ENCODE data around the gene ARHGAP11B.
"Not testable (repeated sequence)": the region's sequence is repeated elsewhere in the genome, so short reads cannot be mapped to it uniquely, and the experiment has no call there.

The ARHGAP11B gene

DNA sequence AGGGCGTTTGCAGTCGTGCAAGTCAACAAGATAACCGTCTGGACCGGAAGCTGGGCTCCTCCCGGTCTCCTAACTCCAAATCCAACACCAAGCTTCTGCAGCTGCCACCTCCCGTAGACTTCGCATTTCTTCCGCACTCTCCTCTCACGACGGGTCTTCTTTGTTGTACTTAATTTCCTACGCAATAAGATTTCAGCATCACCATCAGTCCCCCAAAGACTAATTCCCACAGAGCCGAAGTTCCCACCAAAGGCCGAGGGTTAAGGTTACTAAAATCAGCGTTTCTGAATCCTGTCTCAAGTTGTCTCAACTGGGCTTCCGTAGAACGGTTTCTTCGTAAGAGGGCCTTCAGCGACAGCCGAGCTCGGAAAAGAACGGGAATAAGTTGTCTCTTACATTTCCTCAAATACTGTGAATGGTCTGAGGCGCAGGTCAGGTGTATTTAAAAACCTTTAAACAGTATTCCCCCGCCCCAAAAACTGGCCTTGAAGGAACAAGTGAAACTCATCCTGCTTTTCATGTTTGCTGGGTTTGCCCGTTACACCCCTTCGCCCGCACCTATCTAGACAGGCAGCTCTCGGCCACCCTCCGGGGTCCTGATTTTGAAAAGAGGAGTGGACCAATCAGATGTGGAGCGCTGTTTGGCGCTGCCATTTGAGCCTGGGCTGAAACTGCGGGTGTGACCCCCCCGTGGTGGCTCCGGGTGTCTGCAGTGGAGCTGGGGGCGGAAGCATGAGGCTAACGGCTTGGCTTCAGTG, at the start of gene ARHGAP11B:
Gene ARHGAP11B (plus strand): TSS at position 693 of the 758 bp plus-strand sequence.
- H3K4me3 Mint-ChIP-seq = peak within 1 kb of the TSS; percentile 99
- H3K27me3 Mint-ChIP-seq, CTCF ChIA-PET, H3K9me3 Mint-ChIP-seq, POLR2A ChIA-PET: not testable (repeated sequence)
- H3K4me1 Mint-ChIP-seq = peaks cover 21% of the 10 kb centered on the region
- peaks cover 16% of the 10 kb centered on the region for H3K36me3 Mint-ChIP-seq (ENCODE audit: low read depth)
- H3K27ac Mint-ChIP-seq = peak within 1 kb of the TSS; percentile 96
- peak; percentile 97 for DNase-seq

DNA sequence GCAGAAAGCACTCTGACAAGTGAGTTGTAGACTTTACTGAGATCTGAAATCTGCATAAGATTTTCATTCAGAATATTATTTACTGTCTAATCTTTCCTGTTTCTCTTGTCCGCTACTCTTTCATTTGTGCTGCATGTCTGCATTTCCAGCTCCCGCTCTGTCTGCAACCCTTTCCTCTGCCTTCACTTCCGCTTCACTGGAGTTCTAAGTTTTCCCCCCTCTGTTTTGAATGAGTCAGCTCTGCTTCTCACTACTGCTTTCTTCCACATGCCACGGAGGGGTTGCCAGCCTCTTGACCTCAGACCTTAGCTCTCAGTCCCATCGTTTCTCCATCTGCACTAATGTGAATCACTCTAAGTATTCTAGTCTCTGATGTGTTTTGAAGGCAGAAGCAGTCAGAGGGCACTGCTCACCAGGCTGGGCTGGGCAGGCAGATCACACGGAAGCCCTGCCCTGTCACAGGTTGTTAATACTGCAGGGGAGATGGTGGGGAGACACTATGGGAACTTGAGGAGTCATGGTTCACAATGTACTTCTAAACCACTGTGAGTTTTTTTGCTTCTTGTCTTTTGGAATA, 46.4 kb upstream of the ARHGAP11B start:
- POLR2A ChIA-PET; DNase-seq; CTCF ChIA-PET; H3K4me1 Mint-ChIP-seq; H3K27ac Mint-ChIP-seq; H3K27me3 Mint-ChIP-seq; H3K9me3 Mint-ChIP-seq; H3K4me3 Mint-ChIP-seq; H3K36me3 Mint-ChIP-seq (ENCODE audit: low read depth): not testable (repeated sequence)

DNA sequence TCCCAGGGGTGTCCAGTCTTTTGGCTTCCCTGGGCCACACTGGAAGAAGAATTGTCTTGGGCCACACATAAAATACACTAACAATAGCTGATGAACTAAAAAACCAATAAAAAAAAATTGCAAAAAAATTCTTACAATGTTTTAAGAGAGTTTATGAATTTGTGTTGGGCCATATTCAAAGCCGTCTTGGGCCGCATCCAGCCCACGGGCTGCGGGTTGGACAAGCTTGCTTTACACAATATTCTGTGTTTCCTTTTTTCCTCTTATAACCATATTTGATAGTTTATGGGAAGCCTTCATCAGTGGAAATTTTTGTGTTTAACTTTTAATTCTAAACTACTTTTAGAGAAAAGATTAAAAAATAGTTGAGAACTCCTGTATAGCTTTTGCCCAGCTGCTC, 45.2 kb upstream of the ARHGAP11B start:
- H3K4me3 Mint-ChIP-seq; DNase-seq; H3K27me3 Mint-ChIP-seq; POLR2A ChIA-PET; H3K27ac Mint-ChIP-seq; CTCF ChIA-PET; H3K9me3 Mint-ChIP-seq; H3K36me3 Mint-ChIP-seq (ENCODE audit: low read depth); H3K4me1 Mint-ChIP-seq: not testable (repeated sequence)

DNA sequence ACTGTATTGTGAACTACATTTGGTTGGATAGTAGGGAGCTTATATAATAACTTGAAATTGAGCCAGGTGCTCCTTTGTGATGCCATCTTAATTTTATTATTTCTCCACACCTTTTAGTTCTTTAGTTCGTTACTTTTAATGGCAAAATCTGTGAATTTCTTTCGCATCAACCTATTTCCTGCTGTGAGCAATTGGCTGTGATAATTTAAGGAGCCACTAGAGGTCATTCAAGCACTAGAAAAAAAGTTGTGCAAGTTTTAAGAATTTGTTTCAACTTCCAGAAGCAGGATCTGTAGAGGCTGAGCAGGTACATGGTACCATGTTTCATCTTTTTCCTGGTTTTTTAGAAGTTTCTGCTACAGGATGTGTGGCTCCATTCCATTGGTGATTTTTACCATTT, 27.0 kb upstream of the ARHGAP11B start:
- H3K27ac Mint-ChIP-seq; H3K36me3 Mint-ChIP-seq (ENCODE audit: low read depth); H3K9me3 Mint-ChIP-seq; CTCF ChIA-PET; H3K4me3 Mint-ChIP-seq; POLR2A ChIA-PET; H3K4me1 Mint-ChIP-seq; DNase-seq; H3K27me3 Mint-ChIP-seq: not testable (repeated sequence)

DNA sequence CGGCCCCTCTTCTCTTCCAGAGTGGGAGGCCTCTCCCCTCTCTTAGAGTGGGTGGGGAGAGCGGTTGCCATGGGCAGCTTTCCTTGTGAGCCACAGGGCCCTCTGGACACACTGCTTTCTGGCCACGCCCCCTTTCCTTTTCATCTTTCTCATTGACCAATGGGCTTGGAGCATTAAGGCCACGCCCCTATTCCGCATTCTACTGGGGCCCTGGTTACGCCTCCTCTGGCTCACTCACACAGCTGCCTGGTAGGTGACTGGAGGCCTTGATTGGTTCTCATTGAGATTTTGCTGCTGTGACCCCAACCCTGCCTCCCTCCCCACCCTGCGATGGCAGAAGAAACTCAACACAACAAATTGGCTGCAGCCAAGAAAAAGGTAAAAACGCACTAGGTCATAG, 22.1 kb upstream of the ARHGAP11B start, which contains the start of gene GOLGA8H:
Gene GOLGA8H (plus strand): TSS at position 233 of the 400 bp plus-strand sequence. CDS start 98 bp downstream, at position 331.
- H3K36me3 Mint-ChIP-seq (ENCODE audit: low read depth); H3K27ac Mint-ChIP-seq; CTCF ChIA-PET: not testable (repeated sequence)

DNA sequence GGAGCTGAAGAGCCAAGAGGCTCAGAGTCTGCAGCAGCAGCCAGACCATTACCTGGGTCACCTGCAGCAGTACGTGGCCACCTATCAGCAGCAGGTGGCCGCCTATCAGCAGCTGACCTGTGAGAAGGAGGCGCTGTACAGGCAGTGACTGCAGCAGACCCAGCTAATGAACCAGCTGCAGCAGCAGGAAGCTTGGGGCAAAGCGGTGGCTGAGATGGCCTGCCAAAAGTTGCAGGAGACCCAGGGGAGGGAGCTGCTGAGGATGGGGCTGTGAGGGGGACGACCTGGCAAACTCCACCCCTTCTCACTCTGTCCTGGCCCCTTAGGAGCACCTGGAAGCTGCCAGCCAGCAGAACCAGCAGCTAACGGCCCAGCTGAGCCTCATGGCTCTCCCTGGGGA, 13.7 kb upstream of the ARHGAP11B start:
- H3K9me3 Mint-ChIP-seq; H3K27me3 Mint-ChIP-seq; H3K4me1 Mint-ChIP-seq; H3K27ac Mint-ChIP-seq; POLR2A ChIA-PET; H3K4me3 Mint-ChIP-seq; H3K36me3 Mint-ChIP-seq (ENCODE audit: low read depth); CTCF ChIA-PET; DNase-seq: not testable (repeated sequence)

More for the DNA sequence above, 22.1 kb upstream of the ARHGAP11B start, which contains the start of gene GOLGA8H:
- H3K4me3 Mint-ChIP-seq, H3K27me3 Mint-ChIP-seq, H3K9me3 Mint-ChIP-seq, H3K4me1 Mint-ChIP-seq, POLR2A ChIA-PET, DNase-seq: not testable (repeated sequence)

DNA sequence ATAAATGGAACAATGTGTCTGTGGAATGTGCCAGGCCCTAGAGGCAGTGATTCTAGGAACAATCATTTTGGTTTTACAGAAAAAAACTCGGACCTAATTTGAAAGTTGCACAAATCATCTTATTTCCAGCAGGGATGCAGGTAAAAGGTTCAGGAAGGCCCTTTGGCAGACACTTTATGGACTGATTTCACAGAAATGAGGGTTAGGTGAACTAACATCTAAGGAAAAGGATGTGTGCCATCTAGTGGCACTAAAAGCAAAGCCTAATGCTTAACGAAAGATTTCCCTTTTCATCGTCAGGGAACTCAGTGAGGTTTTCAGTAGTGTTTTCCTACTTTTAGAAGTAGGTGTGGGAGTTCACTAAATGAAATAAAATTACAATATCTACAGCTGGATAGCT, 4.6 kb upstream of the ARHGAP11B start:
- DNase-seq; CTCF ChIA-PET; POLR2A ChIA-PET; H3K4me1 Mint-ChIP-seq; H3K36me3 Mint-ChIP-seq (ENCODE audit: low read depth); H3K27ac Mint-ChIP-seq; H3K4me3 Mint-ChIP-seq; H3K27me3 Mint-ChIP-seq; H3K9me3 Mint-ChIP-seq: not testable (repeated sequence)

DNA sequence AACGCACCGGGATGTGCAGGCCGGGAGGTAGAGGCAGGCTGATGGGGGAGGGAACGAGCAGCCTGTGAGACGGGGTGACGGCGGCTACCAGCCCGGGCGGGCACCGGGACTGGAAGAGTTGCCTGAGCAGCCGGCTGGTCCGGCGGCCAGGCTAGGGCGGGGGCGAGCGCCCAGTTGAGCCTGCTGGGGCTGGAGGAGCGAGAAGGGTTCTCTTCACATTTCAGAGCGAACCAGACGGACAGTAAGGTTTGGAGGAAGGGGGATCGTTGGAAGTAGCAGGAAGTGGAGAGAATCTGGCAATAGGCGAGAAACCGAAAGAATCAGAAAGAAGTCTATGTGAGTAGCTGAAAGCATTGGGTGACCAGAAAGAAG, 252 bp downstream of the ARHGAP11B start:
- Mint-ChIP-seq H3K4me1 (peaks cover 21% of the 10 kb centered on the region), H3K4me3 (peak overlapping the region; percentile 99), H3K27ac (peak overlapping the region; percentile 96), H3K36me3 (ENCODE audit: low read depth) (peaks cover 16% of the 10 kb centered on the region)
- H3K9me3 Mint-ChIP-seq, CTCF ChIA-PET, H3K27me3 Mint-ChIP-seq, POLR2A ChIA-PET: not testable (repeated sequence)
- DNase-seq = peak; percentile 8

DNA sequence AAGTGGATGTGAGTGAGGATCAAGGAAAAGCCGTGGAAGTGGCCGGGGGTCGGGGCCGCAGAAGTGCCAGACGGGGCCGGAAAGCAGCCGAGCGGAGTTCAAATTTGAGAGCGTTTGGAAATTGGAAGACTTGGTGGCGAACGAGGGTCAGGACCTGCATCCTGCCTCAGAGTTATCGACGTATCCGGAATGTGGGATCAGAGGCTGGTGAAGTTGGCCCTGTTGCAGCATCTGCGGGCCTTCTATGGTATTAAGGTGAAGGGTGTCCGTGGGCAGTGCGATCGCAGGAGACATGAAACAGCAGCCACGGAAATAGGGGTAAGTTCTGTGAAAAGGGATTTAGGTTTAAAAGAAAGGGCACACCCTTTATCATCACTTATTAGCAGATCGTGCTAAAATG, 704 bp downstream of the ARHGAP11B start:
- peak; percentile 11 for DNase-seq
- peaks cover 16% of the 10 kb centered on the region for H3K36me3 Mint-ChIP-seq (ENCODE audit: low read depth)
- peak overlapping the region; percentile 96 for H3K27ac Mint-ChIP-seq
- peaks cover 21% of the 10 kb centered on the region for H3K4me1 Mint-ChIP-seq
- H3K4me3 Mint-ChIP-seq = peak overlapping the region; percentile 99
- POLR2A ChIA-PET, H3K27me3 Mint-ChIP-seq, CTCF ChIA-PET, H3K9me3 Mint-ChIP-seq: not testable (repeated sequence)

DNA sequence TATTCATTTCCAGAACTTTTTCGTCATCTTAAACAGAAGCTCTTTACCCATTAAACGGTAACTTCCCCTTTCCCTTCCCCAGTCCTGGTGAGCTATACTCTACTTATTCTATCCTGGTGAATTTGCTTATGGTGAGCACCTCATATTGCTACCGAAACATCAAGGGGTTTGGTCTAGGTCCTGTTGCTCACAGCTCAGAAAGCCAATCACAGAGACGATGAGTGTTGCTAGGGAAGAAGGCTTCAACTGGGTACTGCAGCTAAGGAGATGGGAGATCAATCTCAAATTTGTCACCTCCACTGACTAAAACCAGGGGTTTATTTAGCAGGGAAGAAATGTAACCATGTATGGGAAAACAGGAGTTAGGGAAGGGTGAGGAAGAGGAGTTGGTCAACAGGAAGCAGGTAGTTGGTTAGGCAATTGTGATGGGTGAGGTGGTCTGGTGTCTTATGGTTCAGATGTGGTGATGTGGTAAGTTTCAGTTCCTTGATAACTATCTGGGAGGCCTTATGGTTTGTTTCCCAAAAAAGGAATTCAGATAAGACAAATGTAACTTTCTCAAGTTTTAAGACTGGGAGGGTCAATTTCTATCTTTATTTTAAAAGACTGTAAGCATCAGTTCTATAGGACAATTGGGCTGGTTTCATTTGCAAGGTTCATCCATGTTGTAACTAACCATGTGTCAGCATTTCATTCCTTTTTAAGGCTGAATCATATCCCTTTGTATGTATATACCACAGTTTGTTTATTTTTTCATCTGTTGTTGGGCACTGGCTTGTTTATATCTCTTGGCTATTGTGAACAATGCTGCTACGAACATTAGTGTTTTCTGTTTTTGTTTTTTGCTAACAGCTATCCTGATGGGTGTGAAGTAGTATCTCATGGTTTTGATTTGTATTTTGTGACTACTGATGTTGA, 24.3 kb downstream of the ARHGAP11B start:
- POLR2A ChIA-PET = no interaction called here
- H3K4me3 Mint-ChIP-seq = no peak overlapping the region
- peaks cover 50% of the 10 kb centered on the region for H3K4me1 Mint-ChIP-seq
- no peaks in the 10 kb centered on the region for H3K27me3 Mint-ChIP-seq
- H3K27ac Mint-ChIP-seq = peak overlapping the region; percentile 16
- no peak for DNase-seq
- H3K9me3 Mint-ChIP-seq = no peaks in the 10 kb centered on the region
- peaks cover 59% of the 10 kb centered on the region for H3K36me3 Mint-ChIP-seq (ENCODE audit: low read depth)
- CTCF ChIA-PET = interaction anchor here (0.9 kb wide), 1 partner anchor 15 kb away, joined by 3 read pairs; no protein-coding TSS in a partner anchor

DNA sequence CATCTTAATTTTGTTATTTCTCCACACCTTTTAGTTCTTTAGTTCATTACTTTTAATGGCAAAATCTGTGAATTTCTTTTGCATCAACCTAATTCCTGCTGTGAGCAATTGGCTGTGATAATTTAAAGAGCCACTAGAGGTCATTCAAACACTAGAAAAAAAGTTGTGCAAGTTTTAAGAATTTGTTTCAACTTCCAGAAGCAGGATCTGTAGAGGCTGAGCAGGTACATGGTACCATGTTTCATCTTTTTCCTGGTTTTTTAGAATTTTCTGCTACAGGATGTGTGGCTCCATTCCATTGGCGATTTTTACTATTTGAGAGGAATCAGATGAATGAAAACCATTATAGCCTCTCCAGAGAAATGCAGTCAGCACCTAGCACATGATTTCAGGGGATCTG, 35.2 kb downstream of the ARHGAP11B start:
- H3K27ac Mint-ChIP-seq, H3K27me3 Mint-ChIP-seq, CTCF ChIA-PET, POLR2A ChIA-PET, H3K9me3 Mint-ChIP-seq, DNase-seq, H3K4me1 Mint-ChIP-seq, H3K4me3 Mint-ChIP-seq: not testable (repeated sequence)
- peaks cover 21% of the 10 kb centered on the region for H3K36me3 Mint-ChIP-seq (ENCODE audit: low read depth)

DNA sequence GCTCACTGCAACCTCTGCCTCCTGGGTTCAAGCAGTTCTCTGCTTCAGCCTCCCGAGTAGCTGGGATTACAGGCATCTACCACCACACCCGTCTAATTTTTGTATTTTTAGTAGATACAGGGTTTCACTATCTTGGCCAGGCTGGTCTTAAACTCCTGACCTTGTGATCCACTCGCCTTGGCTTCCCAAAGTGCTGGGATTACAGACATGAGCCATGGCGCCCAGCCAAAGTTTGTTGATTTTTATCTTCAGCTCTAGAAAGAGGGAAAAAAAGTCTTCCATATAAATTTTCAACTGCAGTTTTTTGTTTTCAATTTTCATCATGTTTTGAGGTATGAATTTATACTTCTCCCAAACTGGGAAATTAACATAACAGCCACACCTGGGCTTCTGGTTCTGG, 43.7 kb downstream of the ARHGAP11B start:
- H3K9me3 Mint-ChIP-seq, H3K4me3 Mint-ChIP-seq, H3K27ac Mint-ChIP-seq, DNase-seq, CTCF ChIA-PET, H3K27me3 Mint-ChIP-seq, POLR2A ChIA-PET, H3K4me1 Mint-ChIP-seq: not testable (repeated sequence)
- peaks cover 57% of the 10 kb centered on the region for H3K36me3 Mint-ChIP-seq (ENCODE audit: low read depth)

DNA sequence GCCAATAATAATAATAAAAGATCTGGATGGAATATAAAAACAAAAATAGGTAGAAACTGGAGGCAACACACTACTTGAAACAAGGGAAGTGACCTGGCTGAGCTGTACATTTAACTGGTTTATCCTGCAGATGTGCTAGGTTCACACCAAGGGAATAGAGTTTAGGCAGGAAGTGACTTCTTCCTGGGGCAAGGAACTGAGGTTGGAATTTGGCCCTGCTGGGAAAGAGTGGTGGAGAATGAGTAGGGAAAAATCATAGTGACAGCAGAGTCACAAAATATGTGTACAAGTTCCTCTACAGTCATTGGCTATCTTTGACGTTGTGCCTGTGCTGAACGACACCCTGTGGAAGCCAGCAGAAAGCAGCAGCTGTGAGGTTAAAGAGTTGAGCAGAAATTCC, 44.1 kb downstream of the ARHGAP11B start:
- no peaks in the 10 kb centered on the region for H3K4me1 Mint-ChIP-seq
- ChIA-PET POLR2A (no interaction called here), CTCF (no interaction called here)
- no peaks in the 10 kb centered on the region for H3K27me3 Mint-ChIP-seq
- no peaks in the 10 kb centered on the region for H3K9me3 Mint-ChIP-seq
- no peak for DNase-seq
- no peak overlapping the region for H3K27ac Mint-ChIP-seq
- H3K36me3 Mint-ChIP-seq (ENCODE audit: low read depth) = peaks cover 57% of the 10 kb centered on the region
- no peak overlapping the region for H3K4me3 Mint-ChIP-seq
